WTC11 (cell line): ENCODE results near the gene REPIN1. TPM values are rescaled to one million over a fixed set of nuclear protein-coding genes. Genes with fewer than 3 reads are reported as not detected.

ENCODE experiments used
- ATAC-seq: fragments of 200-7000 bp; cut with Tn5 transposase; 2 replicates; pipeline ENCODE4 v1.10.0; 2021; ENCODE audit warnings: mild to moderate bottlenecking, moderate library complexity
- CTCF ChIA-PET: fragments of 300-600 bp; sonication (Branson Sonifier 250); formaldehyde crosslinking; loops from one replicate; lab custom pipeline; 2021; ENCODE audit warnings: antibody characterized with exemption; lab: Charles Lee
- POLR2A ChIA-PET: fragments of 350-600 bp; sonication (Branson Sonifier 250); formaldehyde crosslinking; loops from one replicate; lab custom pipeline; 2021; ENCODE audit warnings: antibody characterized with exemption; lab: Charles Lee
- DNase-seq: peaks from one replicate; pipeline ENCODE4 v3.0.0; 2021; ENCODE audit warnings: low spot score
- H3K27ac Mint-ChIP-seq: 2 replicates; pipeline ENCODE4 v1.8.0; 2021; ENCODE audit warnings: mixed read lengths
- H3K27me3 Mint-ChIP-seq: 2 replicates; pipeline ENCODE4 v1.8.0; 2021; ENCODE audit warnings: low read depth, mild to moderate bottlenecking, moderate library complexity, mixed read lengths
- H3K36me3 Mint-ChIP-seq: 2 replicates; pipeline ENCODE4 v1.8.0; 2021; ENCODE audit warnings: mixed read lengths
- H3K4me1 Mint-ChIP-seq: 2 replicates; pipeline ENCODE4 v1.8.0; 2022; ENCODE audit warnings: mixed read lengths
- H3K4me3 Mint-ChIP-seq: 2 replicates; pipeline ENCODE4 v1.8.0; 2021; ENCODE audit warnings: mild to moderate bottlenecking, moderate library complexity, mixed read lengths
- H3K9me3 Mint-ChIP-seq: 2 replicates; pipeline ENCODE4 v1.8.0; 2021; ENCODE audit warnings: mixed read lengths
- CBFB ChIP-seq: sonication (generic); formaldehyde crosslinking; IDR thresholded peaks from 2 replicates; pipeline ENCODE4 v1.8.1; 2022; ENCODE audit warnings: mild to moderate bottlenecking, low read depth, missing genetic modification reagents
- ESRRA ChIP-seq: sonication (generic); formaldehyde crosslinking; IDR thresholded peaks from 2 replicates; pipeline ENCODE4 v1.8.1; 2022; ENCODE audit warnings: mild to moderate bottlenecking, missing genetic modification reagents, borderline replicate concordance
- FOXJ3 ChIP-seq: sonication (generic); formaldehyde crosslinking; IDR thresholded peaks from 2 replicates; pipeline ENCODE4 v1.9.0; 2021; ENCODE audit warnings: missing genetic modification reagents, mild to moderate bottlenecking, borderline replicate concordance
- FOXK1 ChIP-seq: sonication (generic); formaldehyde crosslinking; IDR thresholded peaks from 2 replicates; pipeline ENCODE4 v1.8.0; 2022; ENCODE audit warnings: mild to moderate bottlenecking, moderate library complexity, missing genetic modification reagents
- MYBL2 ChIP-seq: sonication (generic); formaldehyde crosslinking; IDR thresholded peaks from 2 replicates; pipeline ENCODE4 v1.8.1; 2023; ENCODE audit warnings: mild to moderate bottlenecking, moderate library complexity, missing genetic modification reagents
- NFE2L1 ChIP-seq: sonication (generic); formaldehyde crosslinking; IDR thresholded peaks from 2 replicates; pipeline ENCODE4 v1.8.1; 2023; ENCODE audit warnings: missing genetic modification reagents
- NFYB ChIP-seq: sonication (generic); formaldehyde crosslinking; conservative IDR thresholded peaks from 2 replicates; pipeline ENCODE4 v1.8.0; 2022; ENCODE audit warnings: low read depth, missing genetic modification reagents
- SMAD4 ChIP-seq: sonication (generic); formaldehyde crosslinking; IDR thresholded peaks from 2 replicates; pipeline ENCODE4 v1.8.0; 2022; ENCODE audit warnings: mild to moderate bottlenecking, missing genetic modification reagents
- SOX15 ChIP-seq: fragments of 250-450 bp; sonication (Bioruptor Pico); IDR thresholded peaks from 2 replicates; pipeline ENCODE4 v1.9.0; 2021; ENCODE audit warnings: mild to moderate bottlenecking
- TCF7 ChIP-seq: sonication (generic); formaldehyde crosslinking; IDR thresholded peaks from 2 replicates; pipeline ENCODE4 v1.8.0; 2022; ENCODE audit warnings: mild to moderate bottlenecking, low read depth, missing genetic modification reagents, moderate library complexity
- ZNF219 ChIP-seq: sonication (generic); formaldehyde crosslinking; IDR thresholded peaks from 2 replicates; pipeline ENCODE4 v1.8.0; 2023; ENCODE audit warnings: missing genetic modification reagents, mild to moderate bottlenecking, borderline replicate concordance
- ZNF396 ChIP-seq: fragments of 250-450 bp; sonication (Bioruptor Pico); IDR thresholded peaks from 2 replicates; pipeline ENCODE4 v1.8.0; 2021; ENCODE audit warnings: mild to moderate bottlenecking, moderate library complexity, borderline replicate concordance
- ZNF416 ChIP-seq: fragments of 250-450 bp; sonication (Bioruptor Pico); IDR thresholded peaks from 2 replicates; pipeline ENCODE4 v1.9.0; 2021; ENCODE audit warnings: mild to moderate bottlenecking, inconsistent platforms
- ZNF671 ChIP-seq: fragments of 250-450 bp; sonication (Bioruptor Pico); IDR thresholded peaks from 2 replicates; pipeline ENCODE4 v1.8.0; 2021; ENCODE audit warnings: mild to moderate bottlenecking
- total RNA-seq: library from RNA; stranded (reverse); gene quantifications from 3 replicates; pipeline ENCODE4 v1.2.3, GENCODE V29; 2021
- TF ChIP-seq, protein P1 (sequence below): sonication (generic); formaldehyde crosslinking; IDR thresholded peaks from 2 replicates; pipeline ENCODE4 v1.8.0; 2022; ENCODE audit warnings: mild to moderate bottlenecking, missing genetic modification reagents
- TF ChIP-seq, protein P2 (sequence below): sonication (generic); formaldehyde crosslinking; IDR thresholded peaks from 2 replicates; pipeline ENCODE4 v1.8.0; 2022; ENCODE audit warnings: mild to moderate bottlenecking, missing genetic modification reagents
- TF ChIP-seq, protein P3 (sequence below): sonication (generic); formaldehyde crosslinking; IDR thresholded peaks from 2 replicates; pipeline ENCODE4 v1.8.1; 2022; ENCODE audit warnings: mild to moderate bottlenecking, moderate library complexity, missing genetic modification reagents
- TF ChIP-seq, protein P4 (sequence below): sonication (generic); formaldehyde crosslinking; IDR thresholded peaks from 2 replicates; pipeline ENCODE4 v1.8.0; 2023; ENCODE audit warnings: mild to moderate bottlenecking, missing genetic modification reagents
- TF ChIP-seq, protein P5 (sequence below): fragments of 250-450 bp; sonication (Bioruptor Pico); IDR thresholded peaks from 2 replicates; pipeline ENCODE4 v1.9.0; 2021; ENCODE audit warnings: moderate library complexity, mild to moderate bottlenecking, inconsistent platforms, borderline replicate concordance

REPIN1 gene
- total RNA-seq, 1 experiment from 2014 or later: 130 TPM

DNA sequence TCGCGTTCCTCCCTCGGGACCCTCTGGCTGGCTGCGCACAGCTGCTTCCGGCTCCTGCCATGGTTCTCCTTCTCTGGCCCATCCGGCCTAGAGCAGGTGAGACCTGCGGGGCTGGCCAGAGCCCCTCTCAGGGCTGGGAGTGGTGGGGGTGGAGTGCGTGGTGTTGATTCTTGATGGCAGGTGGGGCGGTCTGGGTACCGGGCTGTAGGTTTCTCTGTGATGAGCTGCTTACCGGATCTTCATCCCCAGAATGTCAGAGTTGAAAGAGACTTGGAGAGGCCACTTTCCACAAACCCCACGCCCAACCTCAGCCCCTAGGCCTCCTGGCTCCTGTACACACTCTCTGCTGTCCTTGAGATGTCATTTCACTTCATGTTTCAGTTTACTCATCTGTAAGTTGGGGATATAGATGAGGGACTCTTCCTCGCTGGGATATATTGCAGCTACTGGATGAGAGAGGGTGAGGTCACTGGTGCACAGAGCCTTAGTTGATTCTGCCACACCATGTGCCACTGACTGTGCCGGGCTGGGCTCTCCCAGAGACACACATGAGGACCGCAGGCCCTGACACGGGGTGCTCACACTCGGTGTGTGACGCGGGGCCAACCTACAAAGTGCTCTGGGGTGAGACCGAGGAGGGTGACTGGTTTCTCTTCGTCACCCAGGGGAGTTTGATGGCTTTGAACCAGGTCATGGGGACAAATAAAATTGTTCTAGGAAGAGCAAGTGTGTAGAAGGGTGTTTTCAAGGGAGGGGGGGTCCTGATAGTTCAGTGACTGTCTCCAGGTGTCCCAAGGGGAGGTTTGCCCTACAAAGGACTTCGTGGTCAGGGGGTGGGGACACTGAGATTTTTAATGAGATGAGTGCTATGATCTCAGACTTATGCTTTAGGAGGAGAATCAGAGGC, 40.0 kb downstream of the REPIN1 start:
- POLR2A ChIA-PET: no interaction called here
- no peaks in the 10 kb centered on the region for H3K27me3 Mint-ChIP-seq
- DNase-seq: no peak
- TF ChIP-seq NFE2L1 (CRISPR knock-in tag) (no peak), TCF7 (CRISPR knock-in tag) (no peak), CBFB (CRISPR knock-in tag) (no peak), ZNF416 (CRISPR knock-in tag) (no peak), FOXK1 (no peak), MYBL2 (CRISPR knock-in tag) (no peak), FOXJ3 (no peak), ZNF671 (CRISPR knock-in tag) (no peak), ZNF219 (CRISPR knock-in tag) (no peak), SOX15 (CRISPR knock-in tag) (no peak), SMAD4 (CRISPR knock-in tag) (no peak), ESRRA (CRISPR knock-in tag) (no peak), NFYB (CRISPR knock-in tag) (no peak), ZNF396 (CRISPR knock-in tag) (no peak)
- TF ChIP-seq, protein P1, sequence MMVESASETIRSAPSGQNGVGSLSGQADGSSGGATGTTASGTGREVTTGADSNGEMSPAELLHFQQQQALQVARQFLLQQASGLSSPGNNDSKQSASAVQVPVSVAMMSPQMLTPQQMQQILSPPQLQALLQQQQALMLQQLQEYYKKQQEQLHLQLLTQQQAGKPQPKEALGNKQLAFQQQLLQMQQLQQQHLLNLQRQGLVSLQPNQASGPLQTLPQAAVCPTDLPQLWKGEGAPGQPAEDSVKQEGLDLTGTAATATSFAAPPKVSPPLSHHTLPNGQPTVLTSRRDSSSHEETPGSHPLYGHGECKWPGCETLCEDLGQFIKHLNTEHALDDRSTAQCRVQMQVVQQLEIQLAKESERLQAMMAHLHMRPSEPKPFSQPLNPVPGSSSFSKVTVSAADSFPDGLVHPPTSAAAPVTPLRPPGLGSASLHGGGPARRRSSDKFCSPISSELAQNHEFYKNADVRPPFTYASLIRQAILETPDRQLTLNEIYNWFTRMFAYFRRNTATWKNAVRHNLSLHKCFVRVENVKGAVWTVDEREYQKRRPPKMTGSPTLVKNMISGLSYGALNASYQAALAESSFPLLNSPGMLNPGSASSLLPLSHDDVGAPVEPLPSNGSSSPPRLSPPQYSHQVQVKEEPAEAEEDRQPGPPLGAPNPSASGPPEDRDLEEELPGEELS (CRISPR knock-in tag): no peak
- TF ChIP-seq, protein P2, sequence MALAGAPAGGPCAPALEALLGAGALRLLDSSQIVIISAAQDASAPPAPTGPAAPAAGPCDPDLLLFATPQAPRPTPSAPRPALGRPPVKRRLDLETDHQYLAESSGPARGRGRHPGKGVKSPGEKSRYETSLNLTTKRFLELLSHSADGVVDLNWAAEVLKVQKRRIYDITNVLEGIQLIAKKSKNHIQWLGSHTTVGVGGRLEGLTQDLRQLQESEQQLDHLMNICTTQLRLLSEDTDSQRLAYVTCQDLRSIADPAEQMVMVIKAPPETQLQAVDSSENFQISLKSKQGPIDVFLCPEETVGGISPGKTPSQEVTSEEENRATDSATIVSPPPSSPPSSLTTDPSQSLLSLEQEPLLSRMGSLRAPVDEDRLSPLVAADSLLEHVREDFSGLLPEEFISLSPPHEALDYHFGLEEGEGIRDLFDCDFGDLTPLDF (CRISPR knock-in tag): no peak
- TF ChIP-seq, protein P3, sequence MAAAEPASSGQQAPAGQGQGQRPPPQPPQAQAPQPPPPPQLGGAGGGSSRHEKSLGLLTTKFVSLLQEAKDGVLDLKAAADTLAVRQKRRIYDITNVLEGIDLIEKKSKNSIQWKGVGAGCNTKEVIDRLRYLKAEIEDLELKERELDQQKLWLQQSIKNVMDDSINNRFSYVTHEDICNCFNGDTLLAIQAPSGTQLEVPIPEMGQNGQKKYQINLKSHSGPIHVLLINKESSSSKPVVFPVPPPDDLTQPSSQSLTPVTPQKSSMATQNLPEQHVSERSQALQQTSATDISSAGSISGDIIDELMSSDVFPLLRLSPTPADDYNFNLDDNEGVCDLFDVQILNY (CRISPR knock-in tag): no peak
- TF ChIP-seq, protein P4, sequence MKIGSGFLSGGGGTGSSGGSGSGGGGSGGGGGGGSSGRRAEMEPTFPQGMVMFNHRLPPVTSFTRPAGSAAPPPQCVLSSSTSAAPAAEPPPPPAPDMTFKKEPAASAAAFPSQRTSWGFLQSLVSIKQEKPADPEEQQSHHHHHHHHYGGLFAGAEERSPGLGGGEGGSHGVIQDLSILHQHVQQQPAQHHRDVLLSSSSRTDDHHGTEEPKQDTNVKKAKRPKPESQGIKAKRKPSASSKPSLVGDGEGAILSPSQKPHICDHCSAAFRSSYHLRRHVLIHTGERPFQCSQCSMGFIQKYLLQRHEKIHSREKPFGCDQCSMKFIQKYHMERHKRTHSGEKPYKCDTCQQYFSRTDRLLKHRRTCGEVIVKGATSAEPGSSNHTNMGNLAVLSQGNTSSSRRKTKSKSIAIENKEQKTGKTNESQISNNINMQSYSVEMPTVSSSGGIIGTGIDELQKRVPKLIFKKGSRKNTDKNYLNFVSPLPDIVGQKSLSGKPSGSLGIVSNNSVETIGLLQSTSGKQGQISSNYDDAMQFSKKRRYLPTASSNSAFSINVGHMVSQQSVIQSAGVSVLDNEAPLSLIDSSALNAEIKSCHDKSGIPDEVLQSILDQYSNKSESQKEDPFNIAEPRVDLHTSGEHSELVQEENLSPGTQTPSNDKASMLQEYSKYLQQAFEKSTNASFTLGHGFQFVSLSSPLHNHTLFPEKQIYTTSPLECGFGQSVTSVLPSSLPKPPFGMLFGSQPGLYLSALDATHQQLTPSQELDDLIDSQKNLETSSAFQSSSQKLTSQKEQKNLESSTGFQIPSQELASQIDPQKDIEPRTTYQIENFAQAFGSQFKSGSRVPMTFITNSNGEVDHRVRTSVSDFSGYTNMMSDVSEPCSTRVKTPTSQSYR: no peak
- TF ChIP-seq, protein P5, sequence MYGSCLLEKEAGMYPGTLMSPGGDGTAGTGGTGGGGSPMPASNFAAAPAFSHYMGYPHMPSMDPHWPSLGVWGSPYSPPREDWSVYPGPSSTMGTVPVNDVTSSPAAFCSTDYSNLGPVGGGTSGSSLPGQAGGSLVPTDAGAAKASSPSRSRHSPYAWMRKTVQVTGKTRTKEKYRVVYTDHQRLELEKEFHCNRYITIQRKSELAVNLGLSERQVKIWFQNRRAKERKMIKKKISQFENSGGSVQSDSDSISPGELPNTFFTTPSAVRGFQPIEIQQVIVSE (CRISPR knock-in tag): no peak
- TF ChIP-seq, all 79 proteins: peak for 0
- Mint-ChIP-seq H3K36me3 (peaks cover 6% of the 10 kb centered on the region), H3K4me3 (no peak overlapping the region), H3K9me3 (no peaks in the 10 kb centered on the region), H3K4me1 (peaks cover 28% of the 10 kb centered on the region), H3K27ac (no peak overlapping the region)
- CTCF ChIA-PET: interaction anchor here (3.1 kb wide), 1 partner anchor 10 kb away, joined by 9 read pairs; no protein-coding TSS in a partner anchor
- no peak for ATAC-seq
